NOMO-1 treated with dmso at 0.1 percent for 144 hours (cell line): ENCODE data around the gene PDE2A.
A peak's percentile ranks its signal among the peaks of the same experiment; 100 is the strongest.

ENCODE experiments used
- DNase-seq: peaks from one replicate; lab custom pipeline; 2025; ENCODE audit not compliant: unreplicated experiment; lab: John Stamatoyannopoulos, UW

The PDE2A gene

DNA sequence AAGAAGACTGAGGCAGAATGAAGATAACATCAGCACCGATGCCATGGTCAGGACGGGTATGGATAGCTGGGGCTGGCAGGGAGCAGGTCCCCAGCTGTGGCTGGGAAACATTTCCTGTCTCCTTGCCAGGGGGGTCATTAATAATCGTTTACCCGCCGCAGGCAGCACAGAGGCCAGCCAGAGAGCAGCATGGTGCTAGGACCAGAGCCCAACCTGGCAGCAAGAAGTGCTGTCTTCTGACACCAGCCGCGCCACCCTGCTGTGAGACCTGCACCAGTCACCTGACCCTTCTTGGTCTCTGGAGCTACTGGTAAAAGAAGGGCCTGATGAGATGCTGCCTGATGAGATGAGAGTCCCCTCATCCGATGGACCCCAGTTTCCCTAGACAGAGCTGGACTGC, 36.3 kb downstream of the PDE2A start:
- no peak for DNase-seq

DNA sequence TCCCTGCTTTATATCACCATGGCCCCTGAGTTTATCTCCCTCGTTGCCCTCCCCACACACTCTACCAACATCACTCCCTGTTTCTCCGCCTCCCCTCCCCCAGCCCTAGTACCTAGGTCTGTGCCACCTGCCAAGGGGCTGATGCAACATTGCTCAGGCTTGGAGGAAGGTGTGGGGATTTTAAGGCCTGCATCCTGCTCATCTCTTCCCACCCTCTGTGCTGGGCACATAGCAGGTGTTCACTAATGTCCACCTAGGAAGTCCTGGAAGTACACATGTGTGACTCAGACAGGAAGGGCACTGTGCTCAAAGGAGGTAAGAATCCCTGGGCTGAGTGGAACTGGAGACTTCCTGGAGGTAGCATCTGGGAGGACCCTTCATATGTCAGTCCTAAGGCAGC, 37.0 kb downstream of the PDE2A start:
- no peak for DNase-seq

DNA sequence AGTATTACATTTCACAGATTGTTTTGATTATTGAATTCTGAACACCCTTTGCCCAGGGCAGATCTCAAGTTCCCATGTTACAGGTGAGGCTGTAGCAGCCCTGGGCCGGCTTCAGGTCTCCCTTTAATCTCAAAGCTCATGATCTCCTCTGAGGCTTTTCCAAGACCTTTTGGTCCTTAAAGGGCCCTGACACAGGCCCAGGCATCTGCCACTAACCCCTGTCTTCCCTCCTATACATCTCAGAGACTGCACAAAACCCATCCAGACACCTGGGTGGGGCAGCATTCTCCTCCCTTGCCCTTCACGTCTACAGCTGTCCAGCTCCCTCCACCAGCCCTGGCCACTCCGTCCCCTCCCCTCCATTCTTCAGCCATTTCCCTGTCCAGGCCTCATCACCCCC, 37.8 kb downstream of the PDE2A start:
- no peak for DNase-seq

DNA sequence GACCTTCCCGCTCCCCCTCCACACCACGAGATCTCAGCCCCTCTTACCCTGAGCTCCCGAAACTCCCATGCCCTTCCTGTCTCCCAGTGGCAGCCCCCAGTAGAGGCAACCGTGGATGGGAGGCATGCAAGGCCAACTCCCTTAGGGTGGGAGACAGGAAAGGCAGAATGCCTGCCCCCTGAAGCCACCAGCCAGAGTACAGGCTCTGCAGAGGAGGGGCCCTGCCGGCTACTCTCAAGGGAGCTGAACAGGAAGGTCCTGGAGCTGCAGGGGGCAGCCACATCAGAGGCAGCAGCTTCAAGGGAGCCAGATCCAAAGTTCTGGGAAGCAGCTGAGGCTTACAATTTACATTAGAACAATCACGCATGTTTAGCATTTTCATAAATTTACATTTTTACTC, 38.3 kb downstream of the PDE2A start:
- DNase-seq, result no peak

DNA sequence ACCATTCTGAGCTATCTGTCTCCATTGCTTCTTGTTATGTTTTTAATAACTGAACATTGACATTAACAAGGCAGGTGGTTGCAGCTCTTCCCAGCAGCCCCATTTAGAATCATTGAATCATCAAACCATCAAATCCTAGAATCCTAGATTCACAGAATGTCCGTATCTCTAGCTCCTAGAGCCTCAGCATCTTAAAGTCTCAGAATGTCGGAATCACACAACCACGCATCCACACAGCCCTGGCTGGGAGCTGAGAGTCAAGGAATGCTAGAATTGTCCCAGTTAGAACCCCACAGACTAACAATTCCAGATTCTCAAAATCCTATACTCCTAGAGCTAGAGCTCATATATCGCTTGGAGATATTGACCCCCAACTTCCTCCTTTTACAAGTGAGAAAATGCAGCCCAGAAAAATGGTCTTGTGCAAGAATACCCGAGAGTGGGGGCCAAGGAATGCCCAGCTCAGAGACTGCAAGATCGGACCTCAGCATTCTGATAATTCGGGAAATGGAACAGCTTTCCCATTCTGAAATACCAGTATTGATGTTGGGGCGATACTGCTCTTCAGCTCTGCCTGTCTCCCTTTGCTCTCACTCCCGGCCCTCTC, 38.8 kb downstream of the PDE2A start:
- peak; percentile 17 for DNase-seq

DNA sequence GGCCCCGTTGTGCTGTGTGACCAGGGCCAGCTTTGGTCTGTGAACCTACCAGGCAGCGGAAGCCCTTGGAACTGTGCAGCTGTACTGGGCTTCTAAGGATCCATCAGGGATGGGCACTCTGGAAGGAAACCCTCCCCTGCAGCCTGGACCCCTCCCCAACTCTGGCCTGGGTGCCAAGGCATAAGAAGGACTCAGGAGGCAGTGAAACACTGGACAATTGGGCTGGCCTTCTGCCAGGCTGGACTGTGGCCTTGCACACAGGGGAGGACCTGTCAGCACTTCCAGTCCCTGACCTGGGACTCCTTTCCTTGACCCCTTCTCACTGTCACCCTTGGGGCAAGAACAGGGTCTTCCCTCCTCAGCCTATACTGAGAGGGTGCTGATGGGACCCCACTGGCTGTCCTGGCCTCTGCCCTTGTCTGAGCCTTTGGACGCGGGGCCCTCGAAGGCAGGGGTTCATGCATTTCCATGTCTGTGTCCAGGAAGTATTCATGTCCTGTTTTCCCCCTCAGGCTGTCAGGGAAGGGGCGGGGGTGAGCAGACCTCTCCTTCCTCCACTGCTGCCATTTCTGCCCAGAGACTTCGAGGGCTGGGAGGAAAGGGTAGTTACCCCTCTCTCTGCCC, 39.6 kb downstream of the PDE2A start:
- DNase-seq, result no peak

DNA sequence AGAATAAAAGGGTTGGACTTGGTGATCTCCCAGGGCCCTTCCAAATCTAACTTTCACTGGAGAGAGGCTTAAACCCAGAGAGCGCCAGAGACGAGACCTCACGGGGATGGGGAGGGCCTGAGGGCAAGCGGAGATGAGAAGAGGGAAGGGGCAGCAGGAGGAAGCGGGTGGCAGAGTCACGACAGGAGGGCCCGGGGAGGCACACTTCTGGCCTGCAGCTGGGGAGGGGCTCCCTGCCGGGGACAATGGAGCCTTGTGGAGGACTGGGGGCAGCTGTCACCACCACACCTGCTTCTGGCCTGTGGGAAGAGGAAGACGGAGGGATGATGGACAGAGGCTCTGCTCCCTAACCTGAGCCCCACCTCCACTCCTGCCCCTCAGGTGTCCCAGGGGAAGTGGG, 40.2 kb downstream of the PDE2A start:
- DNase-seq, result no peak

DNA sequence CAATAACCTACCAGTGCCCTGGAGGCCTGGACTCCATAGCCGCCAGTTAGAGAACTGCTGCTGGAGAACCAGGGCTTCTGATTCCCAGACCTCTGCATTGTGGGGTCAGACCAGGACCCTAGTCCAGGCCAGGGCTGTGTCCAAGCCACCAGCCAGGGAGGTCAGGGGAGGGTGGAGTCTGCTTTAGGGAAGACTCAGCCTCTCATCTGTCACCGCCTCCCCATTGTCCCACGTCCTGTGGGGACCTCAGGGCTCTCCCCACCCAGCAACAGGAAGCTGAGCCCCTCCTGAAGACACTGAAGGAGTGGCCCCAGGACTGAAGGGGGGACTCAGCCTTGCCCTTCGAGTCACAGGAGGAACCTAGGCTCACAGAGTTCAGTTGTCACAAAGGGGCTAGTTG, 41.2 kb downstream of the PDE2A start:
- no peak for DNase-seq

DNA sequence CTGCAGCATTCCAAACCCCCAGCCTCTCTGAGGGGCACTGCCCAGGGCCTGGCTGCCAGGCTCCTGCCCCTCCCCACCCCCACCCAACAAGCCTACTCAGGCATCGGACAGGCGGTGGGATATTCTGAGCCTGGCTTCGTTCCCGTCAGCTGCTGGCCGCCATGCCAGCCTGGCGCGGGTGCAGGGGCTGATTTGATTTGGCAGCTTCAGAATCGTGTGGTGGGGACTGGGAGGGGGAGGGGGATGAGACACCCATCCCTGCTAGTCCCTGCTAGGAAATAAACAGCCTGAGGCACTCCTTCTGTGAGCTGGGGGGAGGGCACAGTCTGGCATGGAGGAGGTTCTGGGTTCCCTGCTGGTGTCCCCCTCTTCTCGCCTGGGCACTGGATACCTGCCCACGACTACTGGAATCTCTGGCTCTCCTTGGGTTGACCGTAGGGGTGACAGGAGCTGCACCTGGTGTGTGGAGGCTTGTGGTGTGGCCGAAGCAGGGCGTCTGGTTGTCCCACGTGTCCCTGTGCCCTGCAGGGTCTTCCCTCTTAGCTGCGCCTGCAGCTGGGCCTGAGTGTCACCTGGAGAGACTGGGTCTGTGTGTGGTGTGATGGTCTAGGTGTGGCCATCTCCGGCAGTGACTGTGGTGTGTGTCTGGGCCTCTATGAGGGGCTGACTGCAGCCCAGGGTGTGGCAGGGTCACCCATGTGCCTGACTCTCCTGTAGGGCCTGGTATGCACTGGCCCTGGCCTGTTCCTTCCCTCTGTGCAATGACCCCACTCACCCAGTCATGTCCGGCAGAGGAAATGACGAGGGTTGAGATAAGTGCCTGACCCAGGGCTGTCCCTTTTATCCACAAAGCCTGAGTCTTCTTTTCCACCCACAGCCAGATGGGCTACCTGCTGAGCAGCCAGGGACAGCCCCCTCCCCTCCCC, 42.2 kb downstream of the PDE2A start:
- no peak for DNase-seq

DNA sequence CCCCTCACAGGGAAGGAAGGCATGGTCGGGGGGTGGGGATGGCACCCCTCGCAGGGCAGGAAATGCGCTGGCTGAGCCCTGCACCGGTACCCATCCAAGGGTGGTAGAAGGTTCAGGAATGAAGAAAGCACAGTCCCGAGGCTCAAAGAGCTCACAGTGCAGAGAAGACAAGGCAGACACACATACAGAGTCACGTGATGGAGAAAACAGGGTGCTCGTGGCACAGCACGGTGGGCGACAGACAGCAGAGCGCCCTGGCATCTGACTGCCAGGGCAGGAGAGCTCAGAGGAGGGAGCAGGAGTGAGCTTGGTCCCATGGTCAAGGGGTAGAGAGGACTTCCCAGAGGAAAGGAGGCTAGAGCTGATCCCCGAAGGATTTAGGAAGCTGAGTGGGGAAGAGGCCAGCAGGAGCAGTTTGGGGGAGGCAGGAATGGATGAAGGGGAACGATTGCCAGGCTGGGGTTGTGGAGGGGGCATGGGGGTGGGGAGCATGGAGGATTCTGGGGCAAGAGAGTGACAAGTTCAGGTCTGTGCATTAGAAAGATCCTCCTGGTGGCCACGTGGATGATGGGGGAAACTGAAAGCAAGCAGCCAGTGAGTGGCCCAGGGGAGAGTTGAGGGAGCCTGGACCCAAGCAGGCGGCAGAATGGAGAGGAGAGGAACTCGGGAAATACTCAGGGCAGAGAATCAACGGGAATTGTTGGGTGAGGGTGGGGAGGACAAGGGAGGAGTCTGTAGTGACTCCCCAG, 43.9 kb downstream of the PDE2A start:
- no peak for DNase-seq

DNA sequence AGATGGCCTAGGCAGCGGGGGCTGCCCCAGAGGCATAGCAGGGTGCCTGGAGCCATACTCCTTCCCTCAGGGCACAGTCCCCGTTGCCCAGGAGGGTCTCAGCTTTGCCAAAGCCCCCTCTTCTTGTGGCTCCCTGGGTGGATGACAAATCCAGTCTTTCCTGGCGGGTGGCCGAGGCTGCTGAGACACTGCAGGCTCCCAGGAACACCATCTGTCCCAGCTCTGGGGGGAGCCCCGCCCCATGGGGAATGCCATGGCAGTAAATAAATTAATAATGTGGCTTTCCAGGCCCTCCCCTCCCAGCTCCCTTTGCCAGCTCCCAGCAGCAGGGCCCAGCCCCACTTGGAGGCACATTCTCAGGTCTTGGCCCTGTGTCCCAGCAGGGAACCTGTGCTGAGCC, 45.0 kb downstream of the PDE2A start:
- no peak for DNase-seq

DNA sequence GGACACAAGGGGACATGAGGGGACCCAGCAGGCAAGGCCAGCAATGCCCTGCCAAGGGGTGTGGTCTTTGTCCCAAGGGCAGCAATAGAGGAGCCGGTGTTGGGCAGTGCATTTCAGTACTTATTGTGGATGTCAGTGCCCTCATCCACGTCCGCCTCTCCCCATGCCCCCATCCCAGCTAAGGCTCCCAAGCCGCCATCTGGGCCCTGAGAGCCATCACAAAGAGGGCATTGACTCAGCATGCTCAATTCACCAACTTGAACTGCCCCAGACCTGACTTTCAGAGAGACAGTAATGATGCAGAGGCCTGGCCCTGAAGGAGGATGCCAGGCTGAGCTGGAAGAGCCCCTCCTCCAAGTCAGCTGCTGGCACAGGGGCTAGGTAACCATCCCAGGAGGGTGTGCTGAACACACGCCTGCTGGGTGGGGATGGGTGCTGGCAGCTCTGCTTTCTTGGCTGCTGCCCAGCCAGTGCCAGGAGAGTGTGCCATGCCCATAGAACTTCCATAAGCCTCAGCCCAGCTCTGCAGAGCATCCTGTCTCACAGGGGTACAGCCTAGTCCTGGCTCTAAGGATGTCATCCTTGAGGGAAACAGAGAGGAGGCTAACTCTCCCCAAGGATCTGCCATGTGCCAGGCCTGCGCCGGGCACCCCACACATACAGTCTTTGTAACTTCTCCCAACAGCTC, 46.5 kb downstream of the PDE2A start:
- DNase-seq, result no peak

DNA sequence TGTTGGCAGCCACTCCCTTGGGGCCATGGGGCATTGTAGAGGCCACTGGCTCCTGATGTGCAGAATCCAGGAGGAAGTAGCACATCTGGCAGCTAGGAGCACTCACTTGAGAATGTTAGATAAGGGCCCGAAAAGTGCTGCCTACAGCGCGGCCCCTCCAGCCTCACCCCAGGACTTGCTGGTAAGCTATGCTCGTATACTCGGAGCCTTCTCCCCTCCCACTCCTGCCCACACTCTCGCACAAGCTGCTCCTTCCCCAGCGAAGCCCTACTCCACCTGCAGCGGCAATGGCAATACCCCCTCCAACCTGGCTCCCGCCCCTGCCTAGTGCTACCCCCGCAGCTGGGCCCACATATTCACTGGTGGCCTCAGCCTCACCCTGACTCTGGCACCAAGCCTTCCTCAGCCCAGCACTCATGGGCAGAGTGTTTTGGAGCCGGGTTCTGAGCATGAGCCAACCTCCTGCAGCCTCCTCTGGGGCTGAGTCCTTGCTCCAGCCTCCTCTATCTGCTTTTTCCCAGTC, 47.7 kb downstream of the PDE2A start:
- no peak for DNase-seq

DNA sequence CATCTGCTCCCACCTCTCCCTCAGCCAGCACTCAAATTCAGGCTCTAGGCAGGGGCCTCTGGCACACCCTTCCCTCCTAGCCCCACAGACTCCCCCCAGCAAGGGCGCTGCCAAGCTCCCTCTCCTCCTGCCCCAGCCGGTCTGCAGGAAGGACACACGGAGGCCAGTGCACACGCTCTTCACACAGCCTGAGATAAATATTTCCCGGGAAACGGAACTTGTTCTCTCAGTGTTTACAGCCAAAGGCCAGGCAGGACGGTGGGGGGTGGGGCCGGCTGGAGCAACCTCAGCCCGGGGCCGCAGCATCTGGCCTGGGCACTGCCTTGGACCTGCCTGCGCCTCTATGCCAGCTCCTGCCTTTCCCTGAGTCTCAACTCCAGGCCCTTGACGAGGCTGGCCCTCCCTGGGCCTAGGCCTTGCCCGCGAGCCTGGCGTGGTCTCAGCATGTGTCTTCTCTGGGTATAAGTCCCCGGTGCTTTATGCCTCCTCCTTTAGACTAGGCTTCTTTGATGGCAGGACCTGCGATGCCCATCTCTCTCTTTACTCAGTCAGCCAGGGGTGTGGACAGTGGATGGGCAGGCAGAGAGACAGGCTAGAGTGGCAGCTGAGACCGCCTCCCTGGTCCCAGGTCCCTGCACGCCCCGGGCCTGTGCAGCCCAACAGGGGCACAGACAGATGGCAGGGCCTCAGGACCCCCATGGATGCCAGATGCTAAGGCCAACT, 48.4 kb downstream of the PDE2A start:
- DNase-seq, result no peak

DNA sequence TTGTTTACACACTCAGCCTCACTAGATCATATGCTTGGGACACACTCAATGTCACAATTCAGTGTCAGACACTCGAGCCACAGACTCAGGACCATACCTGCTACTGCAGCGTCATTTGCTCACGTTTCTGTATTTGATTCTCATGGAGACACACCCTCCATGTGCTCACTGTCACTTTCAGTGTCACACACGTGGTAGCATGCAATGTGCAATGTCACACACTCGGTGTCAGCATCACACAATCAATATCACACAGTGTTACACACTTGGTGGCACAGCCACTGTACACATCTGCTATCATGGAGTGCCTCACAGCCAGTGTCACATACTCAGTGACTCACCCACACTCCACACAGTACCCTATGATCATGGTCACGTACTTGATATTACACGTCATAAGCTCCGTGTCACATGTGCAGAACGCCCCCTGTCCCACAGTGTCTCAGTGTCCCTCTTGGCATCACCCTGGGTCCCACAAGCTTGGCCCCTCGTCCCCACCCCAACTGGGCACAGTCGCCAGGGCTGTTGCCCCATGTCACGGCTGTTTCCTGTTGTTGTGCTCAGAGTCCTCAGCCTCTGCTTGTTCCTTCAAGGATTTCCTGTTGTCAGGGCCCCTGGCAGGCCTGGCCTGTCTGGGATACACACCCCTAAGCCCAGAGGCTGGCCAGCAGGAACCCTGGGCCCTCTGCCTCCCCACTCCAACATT, 49.6 kb downstream of the PDE2A start:
- no peak for DNase-seq

DNA sequence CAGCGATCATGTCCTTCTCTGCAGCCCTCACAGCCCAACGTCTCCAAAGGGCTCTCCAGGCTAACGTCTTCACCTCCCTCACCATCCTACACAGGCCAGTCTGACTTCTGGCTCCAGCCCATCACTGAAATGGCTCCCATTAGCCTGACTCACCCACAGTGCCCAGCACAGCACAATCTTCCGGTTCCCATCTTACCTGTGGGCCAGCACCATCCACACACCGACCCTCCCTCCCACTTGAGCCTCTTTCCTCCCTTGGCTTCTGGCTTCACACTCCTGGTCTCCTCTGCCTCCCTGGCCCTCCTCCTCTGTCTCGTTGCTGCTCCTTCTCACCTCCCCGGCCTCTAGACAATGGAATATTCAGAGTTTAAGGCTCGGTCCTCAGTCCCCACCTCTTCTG, 51.2 kb downstream of the PDE2A start:
- no peak for DNase-seq

DNA sequence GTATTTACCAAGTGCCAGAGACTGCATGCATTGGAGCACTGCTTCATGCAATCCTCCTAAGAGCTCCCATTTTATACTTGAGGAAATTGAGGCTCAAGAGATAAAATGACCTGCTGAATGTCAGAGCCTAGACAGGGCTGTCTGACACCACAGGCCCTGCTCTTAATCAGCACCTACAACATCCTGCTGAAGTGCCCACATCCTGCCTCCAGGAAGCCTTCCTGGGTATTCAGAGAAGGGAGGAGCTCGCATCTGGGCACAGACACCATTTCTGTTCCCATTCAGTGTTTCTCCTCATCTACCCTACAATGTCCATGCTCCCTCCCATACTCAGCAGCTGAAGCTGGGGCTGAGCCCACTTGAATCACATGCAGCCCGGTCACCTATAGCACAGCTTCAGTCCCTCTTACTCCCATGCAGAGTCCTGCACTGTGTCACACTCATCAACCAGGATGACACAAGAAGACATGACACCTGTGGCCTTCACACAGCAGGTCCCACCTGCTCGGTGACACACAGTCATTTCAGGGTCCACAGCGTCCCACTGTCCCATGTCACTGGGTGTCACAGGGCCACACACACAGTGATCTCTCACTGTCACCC, 53.1 kb downstream of the PDE2A start:
- DNase-seq, result no peak

DNA sequence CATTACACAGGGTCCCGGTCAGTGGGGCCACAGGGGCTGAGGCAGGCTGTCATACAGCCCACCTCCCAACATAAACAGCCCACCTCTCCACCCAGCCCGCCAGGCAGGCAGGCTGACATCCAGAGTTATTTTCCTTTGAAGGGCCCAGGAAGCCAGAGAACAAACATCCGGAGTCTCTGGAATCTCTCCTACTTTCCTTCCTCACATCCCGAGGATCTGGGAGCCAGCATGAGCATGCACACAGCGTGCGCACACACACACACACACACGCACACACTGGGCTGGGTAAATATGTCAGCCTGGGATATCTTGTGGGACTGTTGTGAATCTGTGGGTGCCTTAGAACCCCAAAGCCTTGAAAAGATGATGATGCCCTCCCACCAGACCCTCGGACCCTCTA, 55.4 kb downstream of the PDE2A start:
- DNase-seq, result no peak
